Neural progenitor cell (in vitro differentiated cells): ENCODE data around the gene SCYL3. TPM values are rescaled to one million over a fixed set of nuclear protein-coding genes. Genes with fewer than 3 reads are reported as not detected.

Source experiments
- DNase-seq: peaks from one replicate; pipeline ENCODE4 v3.0.0-alpha.2; 2016; ENCODE audit warnings: low spot score
- H2AFZ ChIP-seq: fragments of 200-600 bp; sonication (generic); replicated peaks from 2 replicates; pipeline ENCODE4 v1.6.1; 2016; ENCODE audit warnings: antibody characterized with exemption
- H3F3A ChIP-seq: fragments of 200-600 bp; sonication (generic); 2 replicates; pipeline ENCODE4 v1.6.1; 2016; ENCODE audit warnings: antibody characterized with exemption, low read depth
- H3K27ac ChIP-seq: fragments of 200-600 bp; sonication (generic); 2 replicates; pipeline ENCODE4 v1.5.1; 2016; ENCODE audit warnings: mild to moderate bottlenecking
- H3K27me3 ChIP-seq: fragments of 200-600 bp; sonication (generic); 2 replicates; pipeline ENCODE4 v1.6.1; 2016; ENCODE audit warnings: mild to moderate bottlenecking, moderate library complexity
- H3K36me3 ChIP-seq: fragments of 200-600 bp; sonication (generic); 2 replicates; pipeline ENCODE4 v1.5.1; 2016
- H3K4me1 ChIP-seq: fragments of 200-600 bp; sonication (generic); 2 replicates; pipeline ENCODE4 v1.6.1; 2016; ENCODE audit warnings: mixed run types
- H3K4me2 ChIP-seq: fragments of 200-600 bp; sonication (generic); 2 replicates; pipeline ENCODE4 v1.6.1; 2016
- H3K4me3 ChIP-seq: fragments of 200-600 bp; sonication (generic); 2 replicates; pipeline ENCODE4 v1.5.1; 2016
- H3K79me2 ChIP-seq: fragments of 200-600 bp; sonication (generic); 2 replicates; pipeline ENCODE4 v1.6.1; 2016; ENCODE audit warnings: low read depth
- H3K9ac ChIP-seq: fragments of 200-600 bp; sonication (generic); 2 replicates; pipeline ENCODE4 v1.6.1; 2016
- H3K9me3 ChIP-seq: fragments of 200-600 bp; sonication (generic); 2 replicates; pipeline ENCODE4 v1.5.1; 2016; ENCODE audit warnings: low read depth
- H4K20me1 ChIP-seq: fragments of 200-600 bp; sonication (generic); 2 replicates; pipeline ENCODE4 v1.6.1; 2016; ENCODE audit warnings: low read depth
- H3K27ac Mint-ChIP-seq: 3 replicates; pipeline ENCODE4 v1.8.0; 2021; ENCODE audit warnings: mixed read lengths
- H3K27me3 Mint-ChIP-seq: 2 replicates; pipeline ENCODE4 v1.8.0; 2022; ENCODE audit warnings: low read depth, mild to moderate bottlenecking, inconsistent platforms, moderate library complexity, mixed read lengths; ENCODE audit not compliant: insufficient read depth
- H3K36me3 Mint-ChIP-seq: 3 replicates; pipeline ENCODE4 v1.8.0; 2021; ENCODE audit warnings: mixed read lengths
- H3K4me1 Mint-ChIP-seq: 3 replicates; pipeline ENCODE4 v1.8.0; 2021; ENCODE audit warnings: mixed read lengths
- H3K4me3 Mint-ChIP-seq: 3 replicates; pipeline ENCODE4 v1.8.0; 2021; ENCODE audit warnings: mild to moderate bottlenecking, moderate library complexity, mixed read lengths
- H3K9me3 Mint-ChIP-seq: 3 replicates; pipeline ENCODE4 v1.8.0; 2020; ENCODE audit warnings: mixed read lengths
- EZH2 ChIP-seq: fragments of 200-600 bp; sonication (generic); IDR thresholded peaks from 2 replicates; pipeline ENCODE4 v1.6.1; 2017; ENCODE audit warnings: antibody characterized with exemption, mild to moderate bottlenecking, moderate library complexity
- EZH2phosphoT487 ChIP-seq: fragments of 200-600 bp; sonication (generic); IDR thresholded peaks from 2 replicates; pipeline ENCODE4 v1.6.1; 2017; ENCODE audit warnings: antibody characterized with exemption
- total RNA-seq: library from RNA; depleted of rRNA; stranded (reverse); fragments of >200 nt; gene quantifications from 2 replicates; pipeline ENCODE4 v1.2.3, GENCODE V29; 2015; ENCODE audit warnings: low replicate concordance
- TF ChIP-seq, protein P1 (sequence below): fragments of 200-600 bp; sonication (generic); IDR thresholded peaks from 2 replicates; pipeline ENCODE4 v1.5.1; 2017; ENCODE audit warnings: antibody characterized with exemption, mild to moderate bottlenecking

SCYL3 gene
- total RNA-seq, 1 donor from 2014 or later, result 12.8 TPM

- Histone ChIP-seq H4K20me1 (no peaks in the 10 kb centered on the region), H3K4me3 (no peak overlapping the region), H3K79me2 (no peaks in the 10 kb centered on the region), H3K27me3 (no peaks in the 10 kb centered on the region), H3K4me1 (no peaks in the 10 kb centered on the region), H3K27ac (no peak overlapping the region), H3K36me3 (no peaks in the 10 kb centered on the region), H2AFZ (no peak overlapping the region), H3K9me3 (no peaks in the 10 kb centered on the region), H3F3A (no peaks in the 10 kb centered on the region), H3K9ac (no peak overlapping the region), H3K4me2 (no peak overlapping the region)
- TF ChIP-seq EZH2, result no peak
- TF ChIP-seq, protein P1, sequence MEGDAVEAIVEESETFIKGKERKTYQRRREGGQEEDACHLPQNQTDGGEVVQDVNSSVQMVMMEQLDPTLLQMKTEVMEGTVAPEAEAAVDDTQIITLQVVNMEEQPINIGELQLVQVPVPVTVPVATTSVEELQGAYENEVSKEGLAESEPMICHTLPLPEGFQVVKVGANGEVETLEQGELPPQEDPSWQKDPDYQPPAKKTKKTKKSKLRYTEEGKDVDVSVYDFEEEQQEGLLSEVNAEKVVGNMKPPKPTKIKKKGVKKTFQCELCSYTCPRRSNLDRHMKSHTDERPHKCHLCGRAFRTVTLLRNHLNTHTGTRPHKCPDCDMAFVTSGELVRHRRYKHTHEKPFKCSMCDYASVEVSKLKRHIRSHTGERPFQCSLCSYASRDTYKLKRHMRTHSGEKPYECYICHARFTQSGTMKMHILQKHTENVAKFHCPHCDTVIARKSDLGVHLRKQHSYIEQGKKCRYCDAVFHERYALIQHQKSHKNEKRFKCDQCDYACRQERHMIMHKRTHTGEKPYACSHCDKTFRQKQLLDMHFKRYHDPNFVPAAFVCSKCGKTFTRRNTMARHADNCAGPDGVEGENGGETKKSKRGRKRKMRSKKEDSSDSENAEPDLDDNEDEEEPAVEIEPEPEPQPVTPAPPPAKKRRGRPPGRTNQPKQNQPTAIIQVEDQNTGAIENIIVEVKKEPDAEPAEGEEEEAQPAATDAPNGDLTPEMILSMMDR, result no peak
- TF ChIP-seq EZH2phosphoT487, result no peak
- no peak for DNase-seq
- Mint-ChIP-seq H3K4me3 (no peak overlapping the region), H3K36me3 (no peaks in the 10 kb centered on the region), H3K27ac (no peak overlapping the region), H3K27me3 (no peaks in the 10 kb centered on the region), H3K4me1 (no peaks in the 10 kb centered on the region), H3K9me3 (no peaks in the 10 kb centered on the region)
Observed at GRCh38 chr1:169933984-169934725, 40.5 kb upstream of the SCYL3 start.

GRCh38 chr1:169931795-169932231 is 38.1 kb upstream of the SCYL3 start:
- H3K9me3 ChIP-seq, result no peaks in the 10 kb centered on the region
- no peaks in the 10 kb centered on the region for H3F3A ChIP-seq
- DNase-seq, result no peak
- Mint-ChIP-seq H3K4me3 (no peak overlapping the region), H3K4me1 (no peaks in the 10 kb centered on the region), H3K9me3 (no peaks in the 10 kb centered on the region), H3K27me3 (no peaks in the 10 kb centered on the region), H3K27ac (no peak overlapping the region), H3K36me3 (no peaks in the 10 kb centered on the region)
- H3K27me3 ChIP-seq, result no peaks in the 10 kb centered on the region
- TF ChIP-seq, protein P1, result no peak
- TF ChIP-seq EZH2, result no peak
- no peak for TF ChIP-seq EZH2phosphoT487
- H3K4me2 ChIP-seq, result no peak overlapping the region
- no peak overlapping the region for H3K27ac ChIP-seq
- no peak overlapping the region for H3K4me3 ChIP-seq
- no peaks in the 10 kb centered on the region for H3K4me1 ChIP-seq
- H2AFZ ChIP-seq, result no peak overlapping the region
- no peaks in the 10 kb centered on the region for H3K79me2 ChIP-seq
- H3K36me3 ChIP-seq, result no peaks in the 10 kb centered on the region
- no peaks in the 10 kb centered on the region for H4K20me1 ChIP-seq
- H3K9ac ChIP-seq, result no peak overlapping the region

DNA sequence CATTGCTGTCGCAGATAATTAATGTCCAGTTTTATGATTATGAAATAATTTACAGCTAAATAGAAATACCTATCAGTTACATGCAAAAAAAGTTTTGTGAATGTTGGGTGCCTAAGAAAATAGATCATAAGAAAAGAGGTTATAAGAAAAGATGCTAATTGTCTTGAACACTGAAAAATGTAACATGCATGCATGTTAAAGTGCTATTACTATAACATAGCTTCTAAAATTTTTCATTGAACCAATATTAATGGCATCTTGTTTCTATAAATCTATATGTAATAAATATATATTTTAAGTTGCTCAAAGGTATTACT is 35.5 kb upstream of the SCYL3 start:
- Histone ChIP-seq H3K4me1 (no peaks in the 10 kb centered on the region), H3K9me3 (no peaks in the 10 kb centered on the region), H3K79me2 (no peaks in the 10 kb centered on the region), H3K4me2 (no peak overlapping the region), H3K36me3 (no peaks in the 10 kb centered on the region), H3F3A (no peaks in the 10 kb centered on the region), H2AFZ (no peak overlapping the region), H3K27me3 (no peaks in the 10 kb centered on the region), H3K4me3 (no peak overlapping the region), H4K20me1 (no peaks in the 10 kb centered on the region), H3K9ac (no peak overlapping the region), H3K27ac (no peak overlapping the region)
- DNase-seq, result no peak
- H3K4me1 Mint-ChIP-seq, result no peaks in the 10 kb centered on the region
- no peaks in the 10 kb centered on the region for H3K9me3 Mint-ChIP-seq
- no peaks in the 10 kb centered on the region for H3K27me3 Mint-ChIP-seq
- TF ChIP-seq, protein P1, result no peak
- TF ChIP-seq EZH2phosphoT487, result no peak
- TF ChIP-seq EZH2, result no peak
- no peak overlapping the region for H3K27ac Mint-ChIP-seq
- H3K4me3 Mint-ChIP-seq, result no peak overlapping the region
- no peaks in the 10 kb centered on the region for H3K36me3 Mint-ChIP-seq
